ENCODE results near the gene SLC22A25.
"Not testable (repeated sequence)": the region's sequence is repeated elsewhere in the genome, so short reads cannot be mapped to it uniquely, and the experiment has no call there.

The SLC22A25 gene
- total RNA-seq = 0 to 0.26 (median 0) reads per million in 18 experiments

DNA sequence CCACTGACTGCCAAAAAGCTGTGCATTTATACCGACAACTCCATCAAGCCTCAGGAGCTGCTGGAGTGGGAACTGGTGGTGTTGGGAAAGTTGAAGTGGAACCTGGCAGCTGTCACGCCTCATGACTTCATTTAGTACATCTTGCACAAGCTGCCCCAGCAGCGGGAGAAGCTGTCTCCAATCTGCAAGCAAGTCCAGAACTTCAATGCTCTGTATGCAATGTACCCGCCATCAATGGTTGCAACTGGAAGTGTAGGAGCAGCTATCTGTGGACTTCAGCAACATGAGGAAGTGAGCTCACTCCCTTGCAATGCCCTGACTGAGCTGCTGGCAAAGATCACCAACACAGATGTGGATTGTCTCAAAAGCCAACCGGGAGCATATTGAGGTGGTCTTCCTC is at the start of gene SLC22A25:
TSS of gene SLC22A25 (minus strand) at position 67 of the 400 bp plus-strand sequence. CDS start 13,947 bp downstream, outside the sequence.
- DNase-seq = peak; percentile 30 to 53

DNA sequence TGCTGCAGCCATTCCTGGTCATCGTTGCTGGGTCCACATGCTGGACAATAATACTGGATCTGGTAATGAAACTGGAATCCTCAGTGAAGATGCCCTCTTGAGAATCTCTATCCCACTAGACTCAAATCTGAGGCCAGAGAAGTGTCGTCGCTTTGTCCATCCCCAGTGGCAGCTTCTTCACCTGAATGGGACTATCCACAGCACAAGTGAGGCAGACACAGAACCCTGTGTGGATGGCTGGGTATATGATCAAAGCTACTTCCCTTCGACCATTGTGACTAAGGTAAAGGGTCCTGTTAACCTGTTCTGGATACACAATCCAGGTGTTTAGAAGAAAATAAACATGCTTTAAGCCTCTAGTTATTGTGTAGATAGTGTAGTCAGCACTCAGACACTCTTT is 46.9 kb upstream of the SLC22A25 start:
- no peak for DNase-seq

DNA sequence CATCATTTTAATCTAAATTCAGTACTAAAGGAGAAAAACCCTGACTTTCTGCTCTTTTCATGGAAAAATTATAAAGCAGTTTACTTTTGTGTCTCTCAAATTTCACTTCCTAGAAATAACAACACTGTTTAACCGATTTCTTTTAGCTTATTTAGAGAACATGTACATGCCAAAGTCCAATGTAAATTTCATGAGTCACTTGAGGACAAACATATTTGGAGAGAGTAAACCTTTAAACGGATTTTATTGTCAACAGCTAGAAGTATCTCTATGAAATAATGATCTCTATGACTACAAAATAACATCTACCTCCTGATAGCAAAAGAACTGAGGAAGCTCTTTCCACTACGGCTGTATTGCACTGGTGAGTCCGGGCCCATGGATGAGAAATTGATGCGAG is 46.3 kb upstream of the SLC22A25 start:
- no peak for DNase-seq

DNA sequence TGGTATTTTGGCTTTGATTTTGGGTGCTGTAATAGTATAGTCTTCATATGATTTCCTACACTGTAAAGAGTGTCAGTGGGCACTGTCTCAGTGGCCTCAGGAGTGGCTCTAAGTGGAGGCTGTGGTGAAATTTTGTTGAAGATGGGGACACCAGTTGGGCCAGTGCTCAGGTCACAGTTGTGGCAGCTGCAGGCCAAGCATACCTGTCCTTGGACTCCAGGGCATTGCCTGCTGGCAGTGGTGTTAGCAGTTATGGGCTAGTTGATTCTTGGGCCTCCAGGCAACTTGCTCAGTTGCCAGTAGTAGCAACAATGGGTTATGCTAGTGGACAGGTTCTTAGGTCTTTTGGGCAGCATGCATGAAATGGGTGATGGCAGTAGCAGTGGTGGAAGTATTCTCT is 39.2 kb upstream of the SLC22A25 start:
- no peak for DNase-seq

DNA sequence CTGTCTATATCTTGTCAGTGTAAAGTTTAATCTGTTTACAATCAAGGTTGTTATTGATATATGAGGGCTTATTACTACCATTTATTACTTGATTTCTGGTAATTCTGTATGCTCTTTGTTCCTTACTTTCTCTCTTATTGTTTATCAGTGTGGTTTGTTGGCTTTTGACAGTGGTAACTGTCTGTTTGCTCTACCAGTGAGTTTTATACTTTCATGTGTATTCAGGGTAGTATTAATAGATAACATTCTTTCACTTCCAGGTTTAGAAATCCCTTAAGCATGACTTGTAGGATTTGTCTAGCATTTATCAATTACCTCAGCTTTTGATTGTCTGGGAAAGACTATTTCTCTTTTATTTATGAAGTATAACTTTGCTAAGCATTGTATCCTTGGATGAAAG is 37.5 kb upstream of the SLC22A25 start:
- DNase-seq = no peak

DNA sequence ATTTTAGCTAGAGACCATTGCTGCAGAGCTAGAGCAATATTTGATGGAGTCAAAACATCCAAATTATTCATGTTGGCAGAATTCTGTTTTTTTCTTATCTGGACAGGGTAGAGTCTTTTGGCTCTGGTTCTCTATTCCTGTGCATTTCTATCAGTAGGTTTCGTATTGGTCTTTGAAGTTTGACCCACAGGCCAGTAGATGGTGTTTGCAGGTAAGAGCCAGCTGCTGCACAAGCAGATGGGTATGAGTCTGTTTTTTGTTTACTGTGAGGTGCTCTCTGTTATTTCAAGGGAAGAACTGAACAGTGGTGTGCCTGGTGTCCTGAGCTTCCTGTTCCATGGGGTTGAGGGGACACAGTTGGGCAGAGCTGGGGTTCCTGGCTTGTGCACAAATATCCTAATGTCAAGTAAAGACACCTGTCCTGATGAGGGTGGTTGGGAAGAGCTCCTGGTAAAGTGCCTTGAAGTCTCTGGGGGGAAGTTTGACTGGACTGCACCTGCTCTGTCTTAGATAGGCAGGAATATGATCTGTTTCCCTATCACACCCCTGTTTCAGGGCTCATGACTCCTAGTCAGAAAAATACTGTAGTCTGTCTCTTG is 34.0 kb upstream of the SLC22A25 start:
- DNase-seq = no peak

DNA sequence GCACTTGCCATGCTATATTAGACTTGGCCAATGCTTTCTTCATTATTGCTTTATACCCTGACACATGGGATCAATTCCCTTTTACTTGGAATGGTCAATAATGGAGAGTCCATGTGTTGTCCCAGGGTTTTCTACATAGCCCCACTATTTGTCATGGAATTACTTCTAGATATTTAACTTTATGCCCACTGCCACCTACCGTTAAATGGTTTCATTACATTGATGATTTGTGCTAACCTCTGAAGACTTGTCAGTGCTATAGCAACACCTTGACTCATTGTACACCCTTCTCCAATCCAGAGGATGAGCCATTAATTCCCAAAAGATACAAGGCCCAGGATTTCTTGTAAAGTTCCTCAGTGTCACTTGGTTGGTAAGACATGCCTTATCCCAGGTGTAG is 31.4 kb upstream of the SLC22A25 start:
- no peak for DNase-seq

DNA sequence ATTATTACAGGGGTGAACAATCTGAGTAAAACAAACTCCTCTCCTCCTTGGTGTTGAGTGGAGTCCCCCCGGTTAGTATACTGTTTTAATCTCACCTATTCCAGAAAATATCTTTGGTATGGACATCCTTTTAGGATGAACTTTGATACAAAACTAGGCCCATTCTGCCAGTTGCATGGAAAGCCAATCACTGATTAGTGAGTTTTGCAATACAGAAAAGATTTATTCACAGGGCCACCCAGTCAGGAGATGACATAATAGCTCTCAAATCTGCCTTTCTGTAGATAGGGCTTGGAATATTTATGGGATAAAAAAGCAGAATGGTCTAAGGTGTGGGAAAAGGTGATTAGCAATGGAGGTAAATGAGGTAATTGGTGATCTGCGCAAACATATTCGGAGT is 30.3 kb upstream of the SLC22A25 start:
- no peak for DNase-seq

DNA sequence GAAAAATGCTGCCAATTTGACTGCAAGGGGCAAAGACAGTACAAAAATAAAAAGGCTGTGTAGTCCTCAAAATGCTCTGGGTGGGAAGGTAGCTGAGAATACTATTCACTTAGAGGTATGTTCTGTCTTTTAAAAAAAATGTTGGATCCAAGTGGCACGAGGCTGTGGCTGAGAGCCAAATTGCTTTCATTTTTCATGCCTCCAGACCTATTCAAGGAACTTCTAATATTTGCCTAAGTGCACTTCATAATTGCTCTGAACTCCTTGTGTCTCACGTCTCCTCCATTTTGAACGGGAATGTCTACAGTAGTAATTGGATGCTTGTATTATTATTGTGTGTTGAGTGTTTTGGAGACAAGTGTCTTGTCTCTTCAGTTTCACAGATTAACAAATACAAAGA is 19.1 kb upstream of the SLC22A25 start:
- no peak for DNase-seq

DNA sequence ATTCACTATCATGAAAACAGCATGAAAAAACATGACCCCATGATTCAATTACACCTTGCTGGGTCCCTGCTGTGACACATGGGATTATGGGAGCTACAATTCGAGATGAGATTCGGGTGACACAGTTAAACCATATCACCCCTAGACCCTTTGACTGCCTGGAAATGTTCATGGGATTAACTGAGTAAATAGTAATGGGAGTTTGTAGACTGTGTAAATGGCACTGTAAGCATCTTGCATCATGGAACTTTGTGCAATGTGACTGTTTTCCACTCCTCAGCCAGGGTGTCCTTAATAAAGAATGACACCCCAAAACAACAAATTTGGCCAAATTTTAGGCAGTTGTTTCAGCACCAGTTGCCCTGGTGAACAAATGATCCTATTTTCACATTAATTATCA is 7.9 kb upstream of the SLC22A25 start:
- DNase-seq = no peak

DNA sequence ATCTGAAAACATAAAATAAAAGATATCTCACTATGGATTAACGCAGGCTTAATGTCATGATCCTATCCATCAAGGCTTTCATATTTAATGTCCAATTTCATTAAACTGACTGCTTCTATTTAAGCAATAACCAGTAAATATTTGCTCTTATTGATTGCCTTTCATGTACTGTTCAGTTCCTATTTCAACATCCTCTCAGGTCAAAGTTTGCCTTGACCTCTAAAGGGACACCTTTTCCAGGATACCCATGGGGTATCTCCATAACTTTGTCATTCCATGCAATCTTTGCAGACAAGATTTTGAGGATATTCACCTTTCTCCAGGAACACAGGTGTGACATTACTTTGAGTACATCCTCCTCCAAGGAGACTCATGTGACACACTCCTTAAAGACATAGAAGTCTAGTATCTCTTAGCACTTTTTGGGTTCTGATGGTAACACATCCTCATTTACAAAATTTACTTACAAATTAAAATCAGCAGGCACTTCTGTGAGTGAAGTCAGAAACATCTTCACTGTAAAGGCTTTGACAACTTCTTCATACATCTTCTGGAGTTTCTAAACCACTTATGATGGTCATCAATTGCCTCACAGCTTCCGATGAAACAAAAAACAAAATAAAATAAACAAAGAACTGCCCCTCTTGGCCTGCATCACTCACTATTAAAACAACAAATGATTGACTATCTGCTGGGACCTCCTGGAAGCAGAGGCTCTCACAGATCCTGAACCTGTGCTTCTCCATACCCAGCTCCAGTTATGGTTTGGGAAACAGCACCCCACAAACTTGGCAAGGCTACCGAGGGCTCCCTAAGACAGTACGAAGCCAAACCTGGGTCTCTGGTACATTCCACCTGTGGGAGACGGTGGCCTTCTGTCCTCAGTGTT is 7.0 kb upstream of the SLC22A25 start:
- DNase-seq = no peak

DNA sequence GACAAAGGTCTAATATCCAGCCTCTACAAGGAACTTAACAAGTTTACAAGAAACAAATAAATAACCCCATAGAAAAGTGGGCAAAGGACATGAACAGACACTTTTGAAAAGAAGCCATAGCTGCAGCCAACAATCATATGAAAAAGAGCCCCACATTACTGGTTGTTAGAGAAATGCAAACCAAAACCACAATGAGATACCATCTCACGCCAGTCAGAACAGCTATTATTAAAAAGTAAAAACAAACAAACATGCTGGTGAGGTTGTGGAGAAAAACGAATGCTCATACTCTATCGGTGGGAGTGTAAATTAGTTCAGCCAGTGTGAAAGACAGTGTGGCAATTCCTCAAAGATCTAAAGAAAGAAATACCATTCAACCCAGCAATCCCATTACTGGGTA is 5.6 kb upstream of the SLC22A25 start:
- no peak for DNase-seq

DNA sequence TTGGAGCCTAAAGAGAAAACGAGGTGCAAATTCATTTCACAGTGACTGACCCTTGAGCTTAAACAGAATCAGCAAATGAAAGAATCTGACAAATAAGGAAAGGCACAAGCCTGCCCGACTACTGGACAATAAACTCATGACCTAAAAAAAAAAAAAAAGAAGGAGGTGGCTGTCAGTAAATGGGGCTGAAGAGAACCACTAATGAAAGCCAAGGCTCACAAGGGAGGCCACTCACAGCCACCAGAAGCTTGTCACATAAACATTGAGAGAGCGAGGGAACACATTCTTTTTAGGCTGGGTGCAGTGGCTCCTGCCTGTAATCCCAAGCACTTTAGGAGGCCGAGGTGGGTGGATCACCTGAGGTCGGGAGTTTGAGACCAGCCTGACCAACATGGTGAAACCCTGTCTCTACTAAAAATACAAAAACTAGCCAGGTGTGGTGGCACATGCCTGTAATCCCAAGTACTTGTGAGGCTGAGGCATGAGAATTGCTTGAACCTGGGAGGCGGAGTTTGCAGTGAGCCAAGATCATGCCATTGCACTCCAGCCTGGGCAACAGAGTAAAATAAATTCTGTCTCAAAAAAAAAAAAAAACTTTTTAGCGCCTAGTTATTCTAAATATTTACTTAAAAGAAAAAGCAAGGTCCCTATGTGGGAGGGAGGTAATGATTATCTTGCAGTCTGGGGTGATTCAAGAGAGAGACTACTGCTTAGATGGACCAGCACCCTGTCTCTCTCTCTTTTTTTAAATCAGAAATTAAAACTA is 4.0 kb upstream of the SLC22A25 start:
- not testable (repeated sequence) for DNase-seq

DNA sequence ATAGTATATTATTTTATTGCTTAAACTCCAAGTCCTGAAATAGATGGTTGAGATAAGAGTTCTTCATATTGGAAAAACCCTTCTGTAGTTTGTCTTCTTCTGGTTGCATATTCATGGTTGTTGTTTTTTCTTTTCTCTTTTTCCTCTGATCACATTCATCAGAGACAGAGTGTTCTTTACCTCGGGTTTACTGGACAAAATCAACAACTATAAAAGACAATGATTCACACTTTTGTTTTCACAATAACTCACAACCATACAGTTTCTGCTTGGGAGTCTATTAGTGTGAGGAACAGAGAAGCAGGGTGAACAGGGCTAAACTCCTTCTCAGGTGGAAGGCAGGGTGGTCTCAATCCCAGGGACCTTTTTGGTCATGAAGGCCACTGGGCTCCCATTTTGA is 2.6 kb upstream of the SLC22A25 start:
- DNase-seq = no peak

DNA sequence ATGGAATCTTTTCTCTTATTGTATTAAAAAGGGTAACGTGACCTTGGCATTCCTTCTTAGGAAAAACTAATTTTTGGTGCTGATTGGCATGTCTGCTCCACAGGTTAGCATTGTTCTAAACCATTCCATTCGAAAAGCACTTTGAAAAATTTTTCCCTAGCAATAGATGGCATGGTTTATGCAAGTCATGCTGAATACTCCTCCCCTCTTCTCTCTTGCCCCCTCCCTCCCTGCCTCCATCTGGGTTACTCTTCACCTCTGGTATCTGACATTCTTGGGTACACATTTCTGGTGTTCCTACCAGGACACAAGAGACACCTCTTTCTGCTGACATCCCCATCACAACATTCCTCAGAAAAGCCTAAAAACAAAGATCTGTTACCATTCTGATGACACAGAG is 1.5 kb upstream of the SLC22A25 start:
- DNase-seq = no peak

DNA sequence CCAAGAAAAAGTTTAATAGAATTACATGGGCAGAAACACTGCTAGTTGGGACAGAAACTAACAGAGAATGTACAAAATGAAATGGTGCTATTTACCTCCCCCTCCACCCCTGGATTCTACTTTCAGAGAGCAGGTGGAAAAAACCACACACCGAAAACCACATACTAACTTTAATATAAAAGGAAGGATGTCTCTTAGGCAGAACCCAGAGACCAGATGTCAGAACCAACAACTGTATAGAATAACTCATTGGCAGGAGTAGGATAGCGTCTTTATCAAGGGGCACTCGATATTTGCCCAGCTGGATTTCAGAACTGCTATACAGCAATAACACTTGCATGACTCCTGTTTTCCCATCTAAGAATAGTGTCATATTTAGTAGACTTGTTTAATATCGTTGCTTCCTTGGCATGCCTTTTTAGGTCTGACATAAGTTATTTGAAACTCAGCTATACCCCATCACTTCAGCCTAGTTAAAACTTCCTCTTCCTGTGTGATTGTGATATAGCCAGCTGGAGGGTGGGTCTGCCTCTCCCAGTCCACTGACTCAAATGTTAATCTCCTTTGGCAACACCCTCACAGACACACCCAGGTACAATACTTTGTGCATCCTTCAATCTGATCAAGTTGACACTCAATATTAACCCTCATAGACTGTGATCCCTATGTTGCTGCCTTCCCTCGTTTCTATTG is 1.2 kb downstream of the SLC22A25 start:
- DNase-seq = no peak

DNA sequence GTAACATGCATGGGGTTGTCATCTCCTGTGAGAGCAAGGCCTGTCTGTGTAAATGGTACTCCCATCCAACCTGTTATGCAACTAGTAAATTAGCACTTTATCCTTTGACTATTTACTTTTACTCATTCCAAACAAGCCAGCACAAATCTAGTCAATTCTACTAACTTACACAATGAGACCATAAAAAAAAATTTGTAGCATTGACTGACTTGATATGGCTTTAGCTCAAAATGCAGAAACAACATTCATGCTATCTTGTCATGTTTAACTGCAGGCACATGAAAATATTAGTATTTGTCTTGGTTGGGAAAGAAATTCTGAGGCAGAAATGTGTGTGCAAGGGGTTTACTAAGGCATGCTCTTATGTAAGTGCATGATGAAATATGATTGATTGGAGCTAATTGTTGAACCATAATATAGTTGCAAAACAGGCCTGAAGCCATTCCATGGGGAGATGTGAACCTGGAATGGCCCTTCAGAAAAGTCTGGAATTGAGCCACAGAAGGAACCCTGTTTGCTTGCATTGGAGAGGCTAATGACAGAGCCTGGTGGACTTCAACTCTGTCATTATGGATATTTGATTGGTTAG is 2.5 kb downstream of the SLC22A25 start:
- DNase-seq = no peak

DNA sequence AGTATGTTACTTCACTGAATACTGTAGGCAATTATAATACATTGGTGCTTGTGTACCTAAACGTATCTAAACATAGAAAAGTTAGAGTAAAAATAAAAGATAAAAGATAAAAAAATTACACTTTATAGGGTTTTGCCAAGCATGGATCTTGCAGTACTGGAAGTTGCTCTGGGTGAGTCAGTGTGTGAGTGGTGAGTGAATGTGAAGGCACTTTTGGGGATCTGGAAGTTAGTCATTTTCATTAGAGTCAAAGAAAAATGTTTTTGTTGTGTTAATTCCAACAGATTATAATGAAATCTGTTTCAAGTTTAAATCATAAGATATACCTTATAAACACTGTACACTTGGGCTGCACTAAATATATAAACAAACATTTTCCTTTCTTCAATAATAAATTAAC is 3.3 kb downstream of the SLC22A25 start:
- no peak for DNase-seq

DNA sequence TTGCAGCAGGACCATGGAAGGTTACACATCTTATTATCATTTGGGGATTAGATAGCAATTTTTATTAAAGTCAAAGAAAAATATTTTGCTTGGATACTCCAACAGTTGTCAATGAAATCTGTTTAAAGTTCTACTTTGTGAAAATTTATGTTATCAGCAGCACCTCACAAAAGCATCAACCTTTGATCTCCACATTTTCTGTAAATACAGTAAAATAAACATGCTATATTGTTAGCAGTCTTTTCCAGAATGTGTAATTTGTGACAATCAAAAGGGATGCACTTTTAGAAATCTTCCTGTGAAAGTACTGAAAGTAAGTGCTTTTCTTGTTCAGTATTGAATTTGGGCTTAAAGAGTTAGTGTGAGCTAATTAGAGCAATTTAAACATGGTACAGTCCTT is 4.1 kb downstream of the SLC22A25 start:
- no peak for DNase-seq

DNA sequence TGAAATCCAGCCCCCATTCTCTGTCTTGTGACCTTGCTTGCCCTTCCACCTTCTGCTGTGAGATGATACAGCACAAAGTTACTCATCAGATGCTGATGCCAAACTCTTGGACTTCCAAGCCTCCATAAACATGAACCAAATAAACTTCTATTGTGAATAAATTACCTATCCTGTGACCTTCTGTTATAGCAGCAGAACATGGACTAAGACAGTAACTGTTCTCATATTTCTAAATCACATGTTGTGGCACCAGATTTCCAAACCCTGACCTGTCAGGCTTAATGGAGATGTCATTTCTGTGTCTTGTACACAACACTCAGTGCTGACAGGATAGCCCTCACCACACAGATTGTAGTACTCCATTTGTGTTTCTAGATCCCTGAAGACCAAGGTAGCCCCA is 6.0 kb downstream of the SLC22A25 start:
- no peak for DNase-seq

DNA sequence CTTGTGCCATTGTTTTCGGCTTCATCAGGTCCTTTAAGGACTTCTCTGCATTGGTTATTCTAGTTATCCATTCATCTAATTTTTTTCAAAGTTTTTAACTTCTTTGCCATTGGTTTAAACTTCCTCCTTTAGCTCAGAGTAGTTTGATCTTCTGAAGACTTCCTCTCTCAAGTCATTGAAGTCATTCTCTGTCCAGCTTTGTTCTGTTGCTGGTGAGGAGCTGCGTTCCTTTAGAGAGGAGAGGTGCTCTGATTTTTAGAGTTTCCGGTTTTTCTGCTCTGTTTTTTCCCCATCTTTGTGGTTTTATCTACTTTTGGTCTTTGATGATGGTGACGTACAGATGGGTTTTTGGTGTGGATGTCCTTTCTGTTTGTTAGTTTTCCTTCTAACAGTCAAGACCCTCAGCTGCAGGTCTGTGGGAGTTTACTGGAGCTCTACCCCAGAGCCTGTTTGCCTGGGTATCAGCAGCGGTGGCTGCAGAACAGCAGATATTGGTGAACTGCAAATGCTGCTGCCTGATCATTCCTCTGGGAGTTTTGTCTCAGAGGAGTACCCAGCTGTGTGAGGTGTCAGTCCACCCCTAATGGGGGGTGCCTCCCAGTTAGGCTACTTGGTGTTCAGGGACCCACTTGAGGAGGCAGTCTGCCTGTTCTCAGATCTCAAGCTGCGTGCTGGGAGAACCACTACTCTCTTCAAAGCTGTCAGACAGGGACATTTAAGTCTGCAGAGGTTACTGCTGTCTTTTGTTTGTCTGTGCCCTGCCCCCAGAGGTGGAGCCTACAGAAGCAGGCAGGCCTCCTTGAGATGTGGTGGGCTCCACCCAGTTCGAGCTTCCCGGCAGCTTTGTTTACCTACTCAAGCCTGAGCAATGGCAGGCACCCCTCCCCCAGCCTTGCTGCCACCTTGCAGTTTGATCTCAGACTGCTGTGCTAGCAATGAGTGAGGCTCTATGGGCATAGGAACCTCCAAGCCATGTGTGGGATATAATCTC is 7.6 kb downstream of the SLC22A25 start:
- not testable (repeated sequence) for DNase-seq

Data from inflammatory macrophage (primary cell).